Uterus (tissue), 2 donors: ENCODE measurements around the gene ECT2L.

Experiments used
- POLR2A ChIP-seq, 2 donors: fragments of 450-650 bp; IDR thresholded peaks; one replicate each; pipeline ENCODE4 v1.6.1; 2016; ENCODE audit warnings: antibody characterized with exemption in 2 of 2, mild to moderate bottlenecking in 1 of 2, moderate library complexity in 1 of 2
- TF ChIP-seq, protein P1 (sequence below), 4 experiments: fragments of 200-600 bp in 2 of 4; fragments of 450-650 bp in 2 of 4; sonication (generic) in 2 of 4; IDR thresholded peaks; one replicate each; pipeline ENCODE4 v1.5.1; 2016 to 2019; ENCODE audit warnings: antibody characterized with exemption in 4 of 4, mild to moderate bottlenecking in 2 of 4, moderate library complexity in 1 of 4

DNA sequence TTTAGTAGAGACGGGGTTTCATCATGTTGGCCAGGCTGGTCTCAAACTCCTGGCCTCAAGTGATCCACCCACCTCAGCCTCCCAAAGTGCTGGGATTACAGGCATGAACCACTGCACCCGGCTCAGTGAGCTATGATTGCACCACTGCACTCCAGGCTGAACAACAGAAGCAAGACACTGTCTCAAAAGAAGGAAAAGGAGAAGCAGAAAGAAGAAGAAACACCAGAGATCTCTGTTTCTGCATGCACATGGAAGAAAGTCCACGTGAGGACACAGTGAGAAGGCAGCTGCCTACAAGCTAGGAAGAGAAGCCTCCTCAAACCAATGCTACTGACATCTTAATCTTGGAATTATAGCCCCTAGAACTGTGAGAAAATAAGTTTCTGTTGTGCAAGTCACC, 16.0 kb downstream of the ECT2L start:
- TF ChIP-seq, protein P1, sequence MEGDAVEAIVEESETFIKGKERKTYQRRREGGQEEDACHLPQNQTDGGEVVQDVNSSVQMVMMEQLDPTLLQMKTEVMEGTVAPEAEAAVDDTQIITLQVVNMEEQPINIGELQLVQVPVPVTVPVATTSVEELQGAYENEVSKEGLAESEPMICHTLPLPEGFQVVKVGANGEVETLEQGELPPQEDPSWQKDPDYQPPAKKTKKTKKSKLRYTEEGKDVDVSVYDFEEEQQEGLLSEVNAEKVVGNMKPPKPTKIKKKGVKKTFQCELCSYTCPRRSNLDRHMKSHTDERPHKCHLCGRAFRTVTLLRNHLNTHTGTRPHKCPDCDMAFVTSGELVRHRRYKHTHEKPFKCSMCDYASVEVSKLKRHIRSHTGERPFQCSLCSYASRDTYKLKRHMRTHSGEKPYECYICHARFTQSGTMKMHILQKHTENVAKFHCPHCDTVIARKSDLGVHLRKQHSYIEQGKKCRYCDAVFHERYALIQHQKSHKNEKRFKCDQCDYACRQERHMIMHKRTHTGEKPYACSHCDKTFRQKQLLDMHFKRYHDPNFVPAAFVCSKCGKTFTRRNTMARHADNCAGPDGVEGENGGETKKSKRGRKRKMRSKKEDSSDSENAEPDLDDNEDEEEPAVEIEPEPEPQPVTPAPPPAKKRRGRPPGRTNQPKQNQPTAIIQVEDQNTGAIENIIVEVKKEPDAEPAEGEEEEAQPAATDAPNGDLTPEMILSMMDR (IDR thresholded peaks at IDR 0.05): no peak
- TF ChIP-seq POLR2A (IDR thresholded peaks at IDR 0.05): no peak
